AG10803 (cell line): ENCODE data around the gene PLXDC1.
"Not testable (repeated sequence)": the region's sequence is repeated elsewhere in the genome, so short reads cannot be mapped to it uniquely, and the experiment has no call there.

Experiments used
- DNase-seq: peaks from one replicate; pipeline ENCODE4 v3.0.0; 2010; ENCODE audit warnings: low read depth
- H3K4me3 ChIP-seq: 2 replicates; pipeline ENCODE4 v1.5.1; 2011; ENCODE audit warnings: mild to moderate bottlenecking, low read length, control low read depth
- TF ChIP-seq, protein P1 (sequence below): conservative IDR thresholded peaks from 2 replicates; pipeline ENCODE4 v1.5.1; 2011; ENCODE audit warnings: mild to moderate bottlenecking, low read length, control low read depth, inconsistent platforms

PLXDC1 gene

DNA sequence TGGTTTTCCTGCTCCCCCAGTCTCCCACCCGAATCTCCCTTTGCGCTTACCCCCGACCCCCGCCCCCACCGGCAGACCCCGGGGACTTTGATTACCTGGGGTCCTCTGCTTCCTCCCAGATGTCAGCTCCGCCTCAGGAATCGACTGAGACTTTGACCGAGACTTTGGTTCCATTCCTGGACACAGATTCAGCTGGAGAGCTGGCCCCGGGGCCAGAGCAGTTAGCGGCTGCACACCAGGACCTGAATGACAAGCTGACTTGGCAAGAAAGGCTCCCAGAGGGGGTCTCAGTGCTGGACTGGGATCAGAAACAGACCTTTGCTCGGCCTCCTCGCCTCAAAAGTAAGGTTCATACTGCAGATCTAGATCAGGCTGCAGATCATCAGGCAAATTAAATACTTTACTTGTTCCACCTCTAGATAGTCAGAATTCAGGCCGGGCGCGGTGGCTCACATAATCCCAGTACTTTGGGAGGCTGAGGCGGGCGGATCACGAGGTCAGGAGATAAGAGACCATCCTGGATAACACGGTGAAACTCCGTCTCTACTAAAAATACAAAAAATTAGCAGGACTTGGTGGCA lies 123.9 kb downstream of the PLXDC1 start:
- TF ChIP-seq, protein P1, sequence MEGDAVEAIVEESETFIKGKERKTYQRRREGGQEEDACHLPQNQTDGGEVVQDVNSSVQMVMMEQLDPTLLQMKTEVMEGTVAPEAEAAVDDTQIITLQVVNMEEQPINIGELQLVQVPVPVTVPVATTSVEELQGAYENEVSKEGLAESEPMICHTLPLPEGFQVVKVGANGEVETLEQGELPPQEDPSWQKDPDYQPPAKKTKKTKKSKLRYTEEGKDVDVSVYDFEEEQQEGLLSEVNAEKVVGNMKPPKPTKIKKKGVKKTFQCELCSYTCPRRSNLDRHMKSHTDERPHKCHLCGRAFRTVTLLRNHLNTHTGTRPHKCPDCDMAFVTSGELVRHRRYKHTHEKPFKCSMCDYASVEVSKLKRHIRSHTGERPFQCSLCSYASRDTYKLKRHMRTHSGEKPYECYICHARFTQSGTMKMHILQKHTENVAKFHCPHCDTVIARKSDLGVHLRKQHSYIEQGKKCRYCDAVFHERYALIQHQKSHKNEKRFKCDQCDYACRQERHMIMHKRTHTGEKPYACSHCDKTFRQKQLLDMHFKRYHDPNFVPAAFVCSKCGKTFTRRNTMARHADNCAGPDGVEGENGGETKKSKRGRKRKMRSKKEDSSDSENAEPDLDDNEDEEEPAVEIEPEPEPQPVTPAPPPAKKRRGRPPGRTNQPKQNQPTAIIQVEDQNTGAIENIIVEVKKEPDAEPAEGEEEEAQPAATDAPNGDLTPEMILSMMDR: no peak
- H3K4me3 ChIP-seq: peak overlapping the region; percentile 40
- DNase-seq: no peak

DNA sequence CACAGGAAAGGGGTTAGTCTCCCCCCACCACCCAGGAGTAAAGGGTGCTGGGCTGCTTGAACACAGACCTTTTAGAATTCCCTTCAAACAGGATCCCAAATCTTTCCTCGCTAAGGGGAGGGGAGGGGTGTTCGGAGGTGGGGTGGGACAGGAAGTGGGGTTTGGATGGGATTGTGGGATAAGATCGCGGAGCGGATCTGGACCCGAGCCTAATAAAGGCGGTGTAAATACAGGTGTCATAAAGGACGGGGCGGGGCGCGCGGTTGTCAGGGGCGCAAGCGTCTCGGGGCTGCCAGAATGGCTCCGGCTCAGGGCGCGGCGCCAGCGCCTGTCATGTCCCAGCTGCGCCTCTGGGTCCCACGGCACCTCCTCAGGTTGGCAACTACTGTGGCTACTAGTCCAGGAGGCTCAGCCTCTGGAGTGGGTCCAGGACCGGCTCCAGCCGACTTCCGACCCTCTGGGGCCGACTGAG lies 124.4 kb downstream of the PLXDC1 start:
- H3K4me3 ChIP-seq: peak overlapping the region; percentile 40
- DNase-seq: peak; percentile 19
- TF ChIP-seq, protein P1: no peak

DNA sequence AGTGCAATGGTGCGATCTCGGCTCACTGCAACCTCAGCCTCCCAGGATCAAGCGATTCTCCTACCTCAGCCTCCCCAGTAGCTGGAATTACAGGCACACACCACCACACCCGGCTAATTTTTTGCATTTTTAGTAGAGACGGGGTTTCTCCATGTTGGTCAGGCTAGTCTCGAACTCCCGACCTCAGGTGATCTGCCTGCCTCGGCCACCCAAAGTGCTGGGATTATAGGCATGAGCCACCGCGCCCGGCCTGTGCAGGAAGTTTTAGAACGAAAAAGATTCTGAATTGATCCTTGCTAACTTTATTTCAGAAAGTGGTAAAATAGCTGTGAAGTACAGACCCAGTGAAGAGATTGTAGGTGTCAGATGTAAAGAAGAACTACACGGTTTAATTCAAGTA lies 125.1 kb downstream of the PLXDC1 start:
- not testable (repeated sequence) for DNase-seq, H3K4me3 ChIP-seq

DNA sequence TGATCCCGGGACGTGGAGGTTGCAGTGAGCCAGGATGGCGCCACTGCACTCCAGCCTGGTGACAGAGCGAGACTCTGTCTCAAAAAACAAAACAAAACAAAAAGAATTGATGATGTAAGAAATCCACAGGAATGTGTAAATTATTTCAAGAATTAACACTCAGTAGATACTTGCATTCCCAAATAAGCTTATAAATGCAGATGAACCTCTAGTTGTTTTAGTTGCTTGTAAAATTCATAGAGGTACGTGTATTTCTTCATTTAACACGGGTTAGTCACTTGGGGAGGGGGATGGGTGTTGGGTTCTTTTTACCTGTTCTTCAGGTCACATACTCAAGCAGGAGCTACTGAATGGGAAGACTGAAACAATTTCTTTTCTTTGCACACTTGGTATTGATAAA lies 128.5 kb downstream of the PLXDC1 start:
- DNase-seq: no peak
- TF ChIP-seq, protein P1: no peak
- H3K4me3 ChIP-seq: no peak overlapping the region

DNA sequence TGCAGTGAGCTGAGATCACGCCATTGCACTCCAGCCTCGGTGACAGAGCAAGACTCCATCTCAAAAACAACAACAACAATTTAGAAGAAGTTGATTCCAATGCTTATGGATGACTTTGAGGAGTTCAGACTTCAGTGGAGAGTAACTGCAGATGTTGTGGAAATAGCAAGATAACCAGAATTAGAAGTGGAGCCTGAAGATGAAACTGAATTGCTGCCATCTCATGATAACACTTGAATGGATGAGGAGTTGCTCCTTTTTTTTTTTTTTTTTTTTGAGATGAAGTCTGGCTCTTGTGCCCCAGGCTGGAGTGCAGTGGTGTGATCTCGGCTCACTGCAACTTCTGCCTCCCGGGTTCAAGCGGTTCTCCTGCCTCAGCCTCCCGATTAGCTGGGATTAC lies 131.4 kb downstream of the PLXDC1 start:
- not testable (repeated sequence) for DNase-seq, H3K4me3 ChIP-seq

DNA sequence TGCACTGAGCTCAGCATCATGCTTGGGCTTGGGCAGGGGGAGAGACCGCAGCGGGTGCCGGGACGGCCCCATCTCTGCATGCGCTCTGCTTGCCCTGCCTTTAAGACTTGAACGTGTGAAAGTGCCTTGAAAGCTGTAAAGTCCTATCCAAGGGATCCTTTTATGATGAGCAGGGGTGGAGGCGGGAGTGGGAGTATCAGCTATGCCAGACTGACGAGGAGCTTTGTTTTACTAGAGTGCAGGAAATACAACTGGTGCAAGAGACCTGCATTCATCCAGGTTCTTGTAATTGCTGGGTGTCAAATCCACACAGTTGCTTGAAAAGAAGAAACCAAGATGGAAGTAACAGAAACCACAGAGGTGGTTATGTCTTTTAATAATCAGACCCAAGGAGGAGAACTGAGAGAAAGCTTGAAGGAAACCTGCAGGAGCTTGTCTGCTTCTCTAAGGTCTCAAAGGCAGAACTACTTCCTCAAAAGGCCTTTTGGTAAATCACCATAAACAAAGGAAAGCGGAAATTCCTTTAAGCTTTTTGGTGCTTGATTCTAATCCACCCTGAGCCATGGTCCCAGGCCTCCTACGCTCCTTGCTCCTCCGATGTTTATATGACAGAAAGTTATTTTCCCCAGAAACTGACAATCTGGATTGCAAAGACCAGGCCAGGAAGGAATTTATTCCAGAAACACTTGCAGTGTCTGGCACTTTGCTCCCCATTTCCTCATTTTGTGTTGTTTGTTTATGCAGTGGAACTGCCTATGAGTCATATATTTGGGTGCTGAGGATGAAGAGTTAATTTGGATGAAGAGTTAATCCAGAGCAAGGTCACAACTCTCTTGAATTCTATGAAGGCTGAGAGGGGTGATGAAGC lies 132.9 kb downstream of the PLXDC1 start:
- no peak for DNase-seq
- no peak overlapping the region for H3K4me3 ChIP-seq
- TF ChIP-seq, protein P1: no peak

DNA sequence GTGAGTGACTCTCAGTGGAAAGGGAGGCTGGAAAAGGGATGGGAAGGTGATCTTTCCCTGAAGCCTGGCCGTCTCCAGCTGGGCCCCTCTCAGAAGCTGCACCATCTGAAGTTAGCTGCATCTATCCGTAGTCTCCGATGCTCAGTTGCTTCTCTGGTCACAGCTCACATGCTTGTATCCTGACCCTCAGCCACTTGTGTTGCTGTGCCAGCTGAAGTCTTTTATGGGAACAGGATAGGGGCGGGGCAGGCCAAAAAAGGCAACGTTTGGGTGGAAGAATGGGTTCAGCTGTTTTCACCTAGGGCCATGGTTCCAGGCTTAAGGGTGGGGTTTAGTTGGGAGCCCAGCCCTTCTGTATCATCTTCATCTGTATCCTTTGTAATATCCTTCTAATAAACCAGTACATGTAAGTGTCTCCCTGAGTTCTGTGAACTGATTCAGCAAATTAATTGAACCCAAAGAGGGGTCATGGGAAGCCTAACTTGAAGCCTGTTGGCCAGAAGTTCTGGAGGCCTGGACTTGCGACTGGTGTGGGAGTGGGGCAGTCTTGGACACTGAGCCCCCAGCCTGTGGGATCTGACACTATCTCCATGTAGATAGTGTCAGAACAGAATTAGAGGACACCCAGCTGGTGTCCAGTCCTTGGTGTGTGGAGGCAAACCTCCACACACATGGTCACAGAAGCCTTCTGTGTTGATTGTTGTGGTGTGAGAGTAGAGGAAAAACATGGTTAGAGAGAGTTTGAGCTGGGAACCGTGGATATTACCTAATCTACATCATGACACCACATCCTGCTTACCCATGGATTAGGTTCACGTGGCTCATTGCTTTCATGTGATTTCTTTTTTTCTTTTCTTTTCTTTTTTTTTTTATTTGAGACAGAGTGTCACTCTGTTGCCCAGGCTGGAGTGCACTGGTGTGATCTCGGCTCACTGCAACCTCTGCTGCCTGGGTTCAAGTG lies 135.0 kb downstream of the PLXDC1 start:
- no peak overlapping the region for H3K4me3 ChIP-seq
- TF ChIP-seq, protein P1: no peak
- peak; percentile 51 for DNase-seq
